A549 (cell line): ENCODE measurements around the gene FUT6. TPM values are rescaled to one million over a fixed set of nuclear protein-coding genes. Genes with fewer than 3 reads are reported as not detected.

Experiments
- ATAC-seq, 2 experiments: fragments of 200-7000 bp in 1 of 2; fragments of >200 bp in 1 of 2; cut with Nextera tagmentation in 1 of 2; cut with Tn5 transposase in 1 of 2; 3 replicates each; pipeline versions ENCODE4 v1.8.0 to v1.9.1; 2018 to 2020; ENCODE audit warnings: mild to moderate bottlenecking in 1 of 2, moderate library complexity in 1 of 2
- CTCF ChIA-PET: fragments of 300-600 bp; sonication (Branson Sonifier 250); formaldehyde crosslinking; extraction: SDS; loops from one replicate; lab custom pipeline; 2021; ENCODE audit warnings: antibody characterized with exemption, inconsistent platforms; lab: Yijun Ruan, JAX
- POLR2A ChIA-PET: fragments of 350-600 bp; formaldehyde crosslinking; extraction: SDS; loops from one replicate; lab custom pipeline; 2021; ENCODE audit warnings: antibody characterized with exemption, inconsistent platforms; lab: Yijun Ruan, JAX
- DNase-seq, 2 experiments: peaks; one replicate each; pipeline versions ENCODE4 v3.0.0 to v3.0.0-alpha.2; 2011 to 2016; ENCODE audit warnings: low read depth in 1 of 2, low spot score in 1 of 2
- FAIRE-seq: peaks from 2 replicates; lab custom pipeline; 2011; peaks lifted over from hg19 to GRCh38; lab: Jason Lieb, UNC
- H3K27ac ChIP-seq, 2 experiments: fragments of >200 bp; sonication (Bioruptor Twin); formaldehyde crosslinking; 3 replicates each; pipeline ENCODE4 v1.5.1; 2016 to 2017
- H3K4me1 ChIP-seq: fragments of >200 bp; sonication (Bioruptor Twin); formaldehyde crosslinking; 3 replicates; pipeline ENCODE4 v1.6.1; 2016
- H3K4me2 ChIP-seq: fragments of >200 bp; sonication (Bioruptor Twin); formaldehyde crosslinking; 3 replicates; pipeline ENCODE4 v1.6.1; 2016
- H3K4me3 ChIP-seq: fragments of >200 bp; sonication (Bioruptor Twin); formaldehyde crosslinking; 3 replicates; pipeline ENCODE4 v1.5.1; 2016
- H3K9me3 ChIP-seq: fragments of >200 bp; sonication (Bioruptor Twin); formaldehyde crosslinking; 3 replicates; pipeline ENCODE4 v1.6.1; 2016
- ATOH8 ChIP-seq: fragments of 250-450 bp; sonication (Bioruptor Pico); IDR thresholded peaks from 2 replicates; pipeline ENCODE4 v1.5.0; 2020; ENCODE audit warnings: low read depth, mild to moderate bottlenecking, moderate library complexity
- BHLHE40 ChIP-seq: IDR thresholded peaks from 2 replicates; pipeline ENCODE4 v1.6.1; 2012; ENCODE audit warnings: low read depth, low read length, inconsistent platforms
- CEBPB ChIP-seq, 2 experiments: fragments of >200 bp in 1 of 2; sonication (Bioruptor Twin) in 1 of 2; formaldehyde crosslinking in 1 of 2; IDR thresholded peaks; 2 replicates each; pipeline ENCODE4 v1.6.1; 2012 to 2016
- CHD2 ChIP-seq: fragments of 150-350 bp; IDR thresholded peaks from 2 replicates; pipeline ENCODE4 v1.6.1; 2014; ENCODE audit warnings: low read length; ENCODE audit not compliant: partially characterized antibody
- EHMT2 ChIP-seq: fragments of 200-600 bp; sonication (generic); IDR thresholded peaks from 2 replicates; pipeline ENCODE4 v1.6.1; 2016; ENCODE audit warnings: antibody characterized with exemption, low read depth, mild to moderate bottlenecking, moderate library complexity
- FOSB ChIP-seq: fragments of 250-450 bp; sonication (Bioruptor Pico); IDR thresholded peaks from 2 replicates; pipeline ENCODE4 v1.5.0; 2020; ENCODE audit warnings: mild to moderate bottlenecking, moderate library complexity
- FOSL2 ChIP-seq, 2 experiments: fragments of 450-650 bp in 1 of 2; fragments of >200 bp in 1 of 2; sonication (Bioruptor Twin) in 1 of 2; formaldehyde crosslinking; IDR thresholded peaks; 2 replicates each; pipeline versions ENCODE4 v1.5.0 to v1.6.1; 2016 to 2020; ENCODE audit warnings: mild to moderate bottlenecking in 1 of 2, moderate library complexity in 1 of 2
- GATA3 ChIP-seq: IDR thresholded peaks from 2 replicates; pipeline ENCODE4 v1.6.1; 2012; ENCODE audit warnings: borderline replicate concordance
- HMGXB4 ChIP-seq: fragments of 250-450 bp; sonication (Bioruptor Pico); IDR thresholded peaks from 2 replicates; pipeline ENCODE4 v1.5.0; 2021; ENCODE audit warnings: mild to moderate bottlenecking, moderate library complexity, borderline replicate concordance
- HOXB5 ChIP-seq: fragments of 250-450 bp; sonication (Bioruptor Pico); IDR thresholded peaks from 2 replicates; pipeline ENCODE4 v1.5.0; 2020; ENCODE audit warnings: mild to moderate bottlenecking, moderate library complexity
- KDM1A ChIP-seq: fragments of 200-600 bp; sonication (generic); IDR thresholded peaks from 2 replicates; pipeline ENCODE4 v1.6.1; 2016; ENCODE audit warnings: low read depth, mild to moderate bottlenecking
- KDM5A ChIP-seq: fragments of 200-600 bp; sonication (generic); IDR thresholded peaks from 2 replicates; pipeline ENCODE4 v1.6.1; 2016; ENCODE audit warnings: antibody characterized with exemption, mild to moderate bottlenecking
- MAFK ChIP-seq: fragments of 450-650 bp; IDR thresholded peaks from 2 replicates; pipeline ENCODE4 v1.6.1; 2014; ENCODE audit not compliant: partially characterized antibody
- MAX ChIP-seq: IDR thresholded peaks from 2 replicates; pipeline ENCODE4 v1.6.1; 2012
- NPAS2 ChIP-seq: fragments of 250-450 bp; sonication (Bioruptor Pico); IDR thresholded peaks from 2 replicates; pipeline ENCODE4 v1.8.0; 2022; ENCODE audit warnings: mild to moderate bottlenecking, moderate library complexity, borderline replicate concordance
- NR3C1 ChIP-seq: fragments of >200 bp; sonication (Bioruptor Twin); formaldehyde crosslinking; IDR thresholded peaks from 3 replicates; pipeline ENCODE4 v1.6.1; 2017
- PHF8 ChIP-seq: fragments of 200-600 bp; sonication (generic); IDR thresholded peaks from 2 replicates; pipeline ENCODE4 v1.6.1; 2016; ENCODE audit warnings: low read depth, mild to moderate bottlenecking, antibody characterized with exemption, moderate library complexity, borderline replicate concordance
- RCOR1 ChIP-seq: fragments of 150-350 bp; IDR thresholded peaks from 2 replicates; pipeline ENCODE4 v1.6.1; 2014; ENCODE audit warnings: antibody characterized with exemption, low read length, low read depth
- REST ChIP-seq: fragments of 200-600 bp; sonication (generic); IDR thresholded peaks from 2 replicates; pipeline ENCODE4 v1.6.1; 2016; ENCODE audit warnings: antibody characterized with exemption, mild to moderate bottlenecking, moderate library complexity
- ZFP36 ChIP-seq: fragments of 450-650 bp; IDR thresholded peaks from 2 replicates; pipeline ENCODE4 v1.6.1; 2014; ENCODE audit warnings: borderline replicate concordance; ENCODE audit not compliant: partially characterized antibody
- ZSCAN20 ChIP-seq: fragments of 250-450 bp; sonication (Bioruptor Pico); IDR thresholded peaks from 2 replicates; pipeline ENCODE4 v1.8.0; 2022; ENCODE audit warnings: mild to moderate bottlenecking, moderate library complexity
- WGBS: methylation state at CpG from one replicate; pipeline ENCODE4 v1.1.6; 2017; ENCODE audit errors: missing lambda C conversion rate; 5-methylcytosine and 5-hydroxymethylcytosine counted together
- polyA plus RNA-seq, 4 experiments: library from polyadenylated mRNA; depleted of rRNA in 3 of 4; stranded (reverse); fragments of >200 nt; fragmentation: RNase III in 1 of 4; extraction: RNeasy Plus Mini Kit Qiagen cat#74134 plus additional on column Dnase treatment in 1 of 4; gene quantifications; 2 replicates in 3 of 4; 3 replicates in 1 of 4; pipeline ENCODE4 v1.2.3, GENCODE V29; 2011 to 2017
- TF ChIP-seq, protein P1 (sequence below): IDR thresholded peaks from 2 replicates; pipeline ENCODE4 v1.6.1; 2012

The FUT6 gene
- polyA plus RNA-seq, 2 of the 4 experiments (the other 2 are of a cell fraction), result not detected

DNA sequence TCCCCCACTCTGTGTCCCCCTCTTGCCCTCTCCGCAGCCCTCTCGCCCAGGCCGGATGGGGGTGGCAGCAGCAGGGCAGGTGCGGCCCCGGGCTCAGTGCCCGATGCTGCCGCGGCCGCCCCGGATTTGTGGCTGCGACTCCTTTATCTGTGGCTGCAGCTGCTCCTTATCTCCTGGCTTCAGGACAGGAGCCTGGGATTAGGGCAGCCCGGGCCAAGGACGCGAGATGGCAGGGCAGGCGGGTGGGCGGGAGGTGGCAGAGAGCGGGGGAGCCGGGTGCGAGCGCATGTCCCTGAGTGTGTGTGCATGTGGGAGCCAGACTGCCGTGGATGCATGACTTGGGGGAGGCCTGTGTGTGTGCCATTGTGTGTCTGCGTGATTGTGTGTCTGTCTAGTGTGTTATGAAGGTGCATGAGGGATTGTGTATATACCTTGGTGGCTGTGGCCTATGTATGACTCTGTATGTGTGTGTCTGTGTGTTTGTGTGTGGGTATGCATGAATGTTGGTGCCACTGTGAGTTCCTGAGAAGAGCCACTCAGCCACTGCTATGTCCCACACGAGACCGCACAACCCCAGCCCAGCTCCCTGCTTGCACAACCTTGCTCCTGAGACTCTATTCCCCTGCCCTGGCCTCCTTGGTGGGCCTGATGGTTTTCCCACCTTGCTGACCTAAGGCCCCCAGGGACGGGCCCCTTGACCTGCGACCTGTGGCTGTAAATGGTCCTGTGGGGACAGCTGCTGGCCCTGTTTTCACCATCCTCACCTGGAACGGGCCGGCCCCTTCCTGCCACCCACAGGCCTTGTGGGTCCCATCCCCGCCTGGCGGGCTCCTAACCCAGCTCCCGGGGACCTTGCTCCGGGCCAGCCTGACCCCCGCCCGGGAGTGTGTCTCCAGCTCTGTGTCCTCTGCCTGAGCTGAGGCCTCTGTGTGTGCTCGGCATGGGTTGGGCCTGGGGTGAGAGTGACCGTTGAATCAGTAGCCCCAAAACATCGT, 40.0 kb downstream of the FUT6 start:
- ChIA-PET POLR2A (interaction anchor here (0.7 kb wide), 1 partner anchor 104 kb away, joined by 3 read pairs; the partner anchor contains the start of gene NDUFA11), CTCF (interaction anchor here (1.2 to 1.3 kb wide), 2 partner anchors 23 to 25 kb away, joined by 3 read pairs; no protein-coding TSS in a partner anchor)
- no peak for DNase-seq
- H3K4me2 ChIP-seq, result no peak overlapping the region
- TF ChIP-seq KDM1A (no peak), ZFP36 (no peak), EHMT2 (no peak), HOXB5 (CRISPR knock-in tag) (no peak), FOSL2 (IDR thresholded peaks at IDR 0.05) (no peak), FOSL2 (CRISPR knock-in tag; IDR thresholded peaks at IDR 0.05) (no peak), ATOH8 (CRISPR knock-in tag) (no peak), BHLHE40 (no peak), MAX (no peak), RCOR1 (no peak), NPAS2 (CRISPR knock-in tag) (no peak), HMGXB4 (CRISPR knock-in tag) (no peak), CHD2 (no peak), MAFK (no peak), NR3C1 (no peak), ZSCAN20 (no peak), CEBPB (IDR thresholded peaks at IDR 0.05) (no peak)
- TF ChIP-seq, all 56 proteins: peak for 0
- Histone ChIP-seq H3K27ac (no peak overlapping the region), H3K4me1 (peaks cover 12% of the 10 kb centered on the region; the same call in 2 of the 3 replicates), H3K9me3 (no peaks in the 10 kb centered on the region), H3K4me3 (no peak overlapping the region)
- ATAC-seq (no peak), FAIRE-seq (no peak)
- WGBS, result 74% methylated on average over 8 of the region's 37 CpGs

GRCh38 chr19:5798244-5798643, 41.3 kb downstream of the FUT6 start:
- Histone ChIP-seq H3K9me3 (no peaks in the 10 kb centered on the region), H3K4me3 (no peak overlapping the region), H3K27ac (no peak overlapping the region), H3K4me1 (0 out of 3 replicates have a peak, but pooled peaks cover 4% of the 10 kb centered on the region), H3K4me2 (no peak overlapping the region)
- no peak for DNase-seq
- TF ChIP-seq PHF8, result no peak
- TF ChIP-seq KDM5A, result no peak
- no peak for TF ChIP-seq FOSB
- TF ChIP-seq HMGXB4 (CRISPR knock-in tag), result no peak
- no peak for TF ChIP-seq NR3C1
- TF ChIP-seq RCOR1, result no peak
- TF ChIP-seq, protein P1, sequence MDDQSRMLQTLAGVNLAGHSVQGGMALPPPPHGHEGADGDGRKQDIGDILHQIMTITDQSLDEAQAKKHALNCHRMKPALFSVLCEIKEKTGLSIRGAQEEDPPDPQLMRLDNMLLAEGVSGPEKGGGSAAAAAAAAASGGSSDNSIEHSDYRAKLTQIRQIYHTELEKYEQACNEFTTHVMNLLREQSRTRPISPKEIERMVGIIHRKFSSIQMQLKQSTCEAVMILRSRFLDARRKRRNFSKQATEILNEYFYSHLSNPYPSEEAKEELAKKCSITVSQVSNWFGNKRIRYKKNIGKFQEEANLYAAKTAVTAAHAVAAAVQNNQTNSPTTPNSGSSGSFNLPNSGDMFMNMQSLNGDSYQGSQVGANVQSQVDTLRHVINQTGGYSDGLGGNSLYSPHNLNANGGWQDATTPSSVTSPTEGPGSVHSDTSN, result no peak
- TF ChIP-seq GATA3, result no peak
- TF ChIP-seq CEBPB (IDR thresholded peaks at IDR 0.05), result no peak
- TF ChIP-seq NPAS2 (CRISPR knock-in tag), result no peak
- no peak for TF ChIP-seq REST
- ATAC-seq, result no peak
- 86% methylated on average over 8 of the region's 8 CpGs for WGBS
- ChIA-PET CTCF (interaction anchor here (1.2 to 2.0 kb wide), 2 partner anchors 8 to 26 kb away, joined by 3 to 9 read pairs; no protein-coding TSS in a partner anchor), POLR2A (no interaction called here)
- FAIRE-seq, result no peak
